B cell (primary cell): ENCODE results near the gene LEPROT.

ENCODE experiments used
- CTCF ChIP-seq: fragments of 200-600 bp; IDR thresholded peaks from one replicate; pipeline ENCODE4 v1.8.0; 2022; ENCODE audit warnings: antibody characterized with exemption, mild to moderate bottlenecking
- EZH2 ChIP-seq: IDR thresholded peaks from 2 replicates; pipeline ENCODE4 v1.6.1; 2012; ENCODE audit warnings: borderline replicate concordance, low read depth, mild to moderate bottlenecking, moderate library complexity, low read length; ENCODE audit not compliant: insufficient read depth, poor library complexity, severe bottlenecking

GRCh38 chr1:65441464-65441863 is 21.0 kb downstream of the LEPROT start:
- TF ChIP-seq CTCF (no peak), EZH2 (no peak)
